ENCODE data around the gene RNASET2. TPM values are rescaled to one million over a fixed set of nuclear protein-coding genes. Genes with fewer than 3 reads are reported as not detected.
"Not testable (repeated sequence)": the region's sequence is repeated elsewhere in the genome, so short reads cannot be mapped to it uniquely, and the experiment has no call there.

RNASET2 gene
- total RNA-seq, 1 donor from 2014 or later, result 99.5 TPM

DNA sequence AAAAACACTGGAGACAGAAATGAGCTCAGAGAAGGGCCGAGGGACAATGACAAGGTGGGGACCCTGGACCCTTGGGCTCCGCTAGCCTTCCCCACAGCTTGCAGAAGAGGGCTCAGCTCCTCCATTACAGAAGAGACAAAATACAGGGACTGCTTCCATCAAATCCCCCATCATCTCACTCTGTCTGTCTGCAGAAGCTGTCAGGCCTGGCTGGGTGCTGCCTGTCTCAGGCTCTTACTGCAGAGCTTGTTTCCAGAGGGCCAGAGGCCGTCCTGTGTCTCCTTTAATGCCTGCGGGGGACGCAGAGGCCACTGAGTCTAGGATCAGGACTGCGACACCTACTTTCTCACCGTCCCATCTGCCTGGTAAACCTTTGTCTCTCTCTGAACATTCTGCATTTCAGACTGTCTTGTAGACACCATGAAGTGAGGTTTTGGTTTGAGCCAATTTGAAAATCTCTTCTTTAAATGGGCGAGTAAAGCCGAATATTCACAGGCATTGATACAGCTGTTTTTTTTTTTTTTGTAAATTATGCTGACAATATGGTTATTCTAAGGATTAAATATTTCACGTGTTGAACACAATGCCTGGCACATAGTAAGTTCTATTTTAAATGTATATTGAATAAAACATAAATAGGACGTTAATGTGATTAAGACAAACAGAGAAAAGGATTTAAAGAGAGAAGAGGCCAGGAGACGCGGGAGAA lies 28.3 kb downstream of the RNASET2 start:
- no peak for DNase-seq (ENCODE audit: low spot score)
- no peaks in the 10 kb centered on the region for H3K9me3 Mint-ChIP-seq
- peak overlapping the region; percentile 3 for H3K27ac Mint-ChIP-seq
- intact Hi-C loops (cut with micrococcal nuclease), result no loop called here
- H3K36me3 Mint-ChIP-seq (ENCODE audit: low read depth), result peaks cover 43% of the 10 kb centered on the region
- no peaks in the 10 kb centered on the region for H3K4me1 Mint-ChIP-seq (ENCODE audit: low read depth)
- no peak overlapping the region for H3K4me3 Mint-ChIP-seq
- H3K27me3 Mint-ChIP-seq (ENCODE audit: insufficient read depth), result no peaks in the 10 kb centered on the region

DNA sequence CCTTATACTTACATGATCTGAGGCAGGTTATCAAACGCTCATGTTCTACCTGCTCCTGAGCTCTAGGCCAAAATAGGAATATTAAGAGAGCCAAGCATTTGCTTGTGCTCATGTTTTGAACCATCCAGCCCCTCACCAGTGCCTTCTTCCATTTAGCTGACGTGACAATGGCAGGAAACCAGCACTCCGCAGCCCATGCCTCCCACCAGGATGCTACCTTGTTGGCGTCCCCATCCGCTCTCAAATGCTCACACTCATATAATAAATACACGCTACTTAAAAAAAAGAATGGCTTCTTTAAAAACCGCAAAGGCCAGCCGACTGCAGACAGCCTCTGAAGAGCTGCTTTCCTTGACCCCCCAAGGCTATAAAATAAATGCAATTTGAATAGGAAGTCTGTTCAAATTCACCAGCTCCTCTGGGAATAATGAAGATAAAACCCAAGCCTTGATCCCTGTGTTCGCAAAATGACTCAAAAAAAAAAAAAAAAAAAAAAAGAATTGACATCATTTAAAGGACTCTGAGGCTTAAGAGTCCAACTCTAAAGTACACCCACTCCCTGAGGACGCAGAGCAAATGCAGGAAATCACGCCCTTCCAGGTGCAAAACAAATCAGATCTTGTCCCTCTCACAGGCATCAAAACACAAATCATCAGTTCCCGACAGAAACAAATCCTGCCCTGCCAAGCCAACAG lies 29.0 kb downstream of the RNASET2 start:
- no peak for DNase-seq (ENCODE audit: low spot score)
- no peaks in the 10 kb centered on the region for H3K27me3 Mint-ChIP-seq (ENCODE audit: insufficient read depth)
- H3K27ac Mint-ChIP-seq, result peak overlapping the region; percentile 3
- intact Hi-C loops (cut with micrococcal nuclease), result no loop called here
- H3K4me1 Mint-ChIP-seq (ENCODE audit: low read depth), result no peaks in the 10 kb centered on the region
- no peaks in the 10 kb centered on the region for H3K9me3 Mint-ChIP-seq
- peaks cover 36% of the 10 kb centered on the region for H3K36me3 Mint-ChIP-seq (ENCODE audit: low read depth)
- H3K4me3 Mint-ChIP-seq, result no peak overlapping the region

GRCh38 chr6:166926748-166927147 lies 29.6 kb downstream of the RNASET2 start:
- no peak overlapping the region for H3K4me3 Mint-ChIP-seq
- no peaks in the 10 kb centered on the region for H3K9me3 Mint-ChIP-seq
- H3K27ac Mint-ChIP-seq, result no peak overlapping the region
- peaks cover 31% of the 10 kb centered on the region for H3K36me3 Mint-ChIP-seq (ENCODE audit: low read depth)
- H3K27me3 Mint-ChIP-seq (ENCODE audit: insufficient read depth), result no peaks in the 10 kb centered on the region
- H3K4me1 Mint-ChIP-seq (ENCODE audit: low read depth), result no peaks in the 10 kb centered on the region
- intact Hi-C loops (cut with micrococcal nuclease), result no loop called here
- DNase-seq (ENCODE audit: low spot score), result no peak

GRCh38 chr6:166925141-166925996 lies 31.0 kb downstream of the RNASET2 start:
- Mint-ChIP-seq H3K36me3 (ENCODE audit: low read depth) (peaks cover 19% of the 10 kb centered on the region), H3K9me3 (no peaks in the 10 kb centered on the region), H3K4me1 (ENCODE audit: low read depth) (no peaks in the 10 kb centered on the region), H3K27ac (no peak overlapping the region), H3K4me3 (no peak overlapping the region), H3K27me3 (ENCODE audit: insufficient read depth) (no peaks in the 10 kb centered on the region)
- intact Hi-C loops (cut with micrococcal nuclease), result no loop called here
- no peak for DNase-seq (ENCODE audit: low spot score)

DNA sequence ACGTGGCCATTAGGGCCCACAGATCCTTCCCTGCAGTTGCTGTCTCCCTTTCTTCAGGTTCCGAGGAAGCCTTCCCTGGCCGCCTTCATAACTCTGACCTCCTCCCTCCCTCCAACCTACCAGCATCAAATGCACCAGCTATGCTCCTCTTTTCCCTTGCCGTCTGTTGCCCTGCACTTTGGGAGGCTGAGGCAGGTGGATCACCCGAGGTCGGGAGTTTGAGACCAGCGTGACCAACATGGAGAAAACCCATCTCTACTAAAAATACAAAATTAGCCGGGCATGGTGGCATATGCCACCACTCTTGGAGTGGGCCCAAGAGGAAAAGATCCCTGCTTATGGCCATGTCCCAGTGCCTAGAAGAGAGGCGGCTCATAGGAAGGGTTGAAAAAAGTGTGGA lies 31.8 kb downstream of the RNASET2 start:
- Mint-ChIP-seq H3K4me1 (ENCODE audit: low read depth) (no peaks in the 10 kb centered on the region), H3K4me3 (no peak overlapping the region), H3K36me3 (ENCODE audit: low read depth) (peaks cover 16% of the 10 kb centered on the region), H3K27me3 (ENCODE audit: insufficient read depth) (no peaks in the 10 kb centered on the region), H3K27ac (no peak overlapping the region), H3K9me3 (no peaks in the 10 kb centered on the region)
- intact Hi-C loops (cut with micrococcal nuclease), result no loop called here
- DNase-seq (ENCODE audit: low spot score), result no peak

GRCh38 chr6:166922937-166923336 lies 33.4 kb downstream of the RNASET2 start:
- intact Hi-C loops (cut with micrococcal nuclease), result no loop called here
- H3K27ac Mint-ChIP-seq, result no peak overlapping the region
- DNase-seq (ENCODE audit: low spot score), result no peak
- no peak overlapping the region for H3K4me3 Mint-ChIP-seq
- H3K27me3 Mint-ChIP-seq (ENCODE audit: insufficient read depth), result no peaks in the 10 kb centered on the region
- no peaks in the 10 kb centered on the region for H3K4me1 Mint-ChIP-seq (ENCODE audit: low read depth)
- H3K36me3 Mint-ChIP-seq (ENCODE audit: low read depth), result peaks cover 12% of the 10 kb centered on the region
- H3K9me3 Mint-ChIP-seq, result no peaks in the 10 kb centered on the region

DNA sequence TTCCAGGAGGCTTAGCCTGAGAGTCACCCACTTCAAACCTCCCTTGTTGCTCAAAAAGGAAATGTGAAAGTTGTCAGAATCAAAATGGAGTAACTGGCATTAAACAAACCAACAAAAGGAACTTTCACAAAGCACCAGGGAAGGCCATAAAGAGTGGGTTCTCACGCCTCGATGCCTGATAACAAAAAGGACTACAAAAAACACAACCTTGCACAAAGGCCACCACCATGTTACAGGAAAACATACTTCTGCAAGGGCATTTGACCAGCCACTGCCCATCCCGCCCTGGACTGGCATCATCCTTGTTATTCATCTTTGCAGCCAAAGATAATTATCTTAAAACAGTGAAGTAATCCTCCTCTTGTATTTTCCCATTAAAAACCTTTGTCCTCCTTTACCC lies 34.8 kb downstream of the RNASET2 start:
- Mint-ChIP-seq H3K9me3 (no peaks in the 10 kb centered on the region), H3K27me3 (ENCODE audit: insufficient read depth) (no peaks in the 10 kb centered on the region), H3K27ac (no peak overlapping the region), H3K36me3 (ENCODE audit: low read depth) (peaks cover 3% of the 10 kb centered on the region), H3K4me1 (ENCODE audit: low read depth) (no peaks in the 10 kb centered on the region), H3K4me3 (no peak overlapping the region)
- intact Hi-C loops (cut with micrococcal nuclease), result no loop called here
- DNase-seq (ENCODE audit: low spot score), result no peak

DNA sequence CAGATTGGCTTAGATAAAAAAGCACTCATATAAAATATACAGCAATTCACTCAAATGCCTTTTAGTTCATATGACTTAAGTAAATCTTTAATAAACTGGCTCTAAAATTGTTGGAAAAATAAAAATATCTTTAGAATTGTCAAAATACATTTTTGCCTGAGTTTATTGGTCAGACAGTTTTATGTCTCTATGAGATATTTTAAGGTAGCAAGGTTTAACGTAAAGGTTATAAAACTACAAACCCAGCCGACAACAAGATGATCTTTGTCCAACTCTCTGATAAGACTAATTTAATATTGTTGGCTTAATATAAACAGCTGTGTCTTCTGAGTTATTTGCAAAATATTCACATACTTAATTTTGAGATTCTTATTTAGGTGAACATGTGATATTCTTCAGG lies 39.5 kb downstream of the RNASET2 start:
- no peaks in the 10 kb centered on the region for H3K4me1 Mint-ChIP-seq (ENCODE audit: low read depth)
- H3K4me3 Mint-ChIP-seq, result no peak overlapping the region
- peaks cover 5% of the 10 kb centered on the region for H3K36me3 Mint-ChIP-seq (ENCODE audit: low read depth)
- H3K27me3 Mint-ChIP-seq (ENCODE audit: insufficient read depth), result no peaks in the 10 kb centered on the region
- no peak overlapping the region for H3K27ac Mint-ChIP-seq
- intact Hi-C loops (cut with micrococcal nuclease), result no loop called here
- H3K9me3 Mint-ChIP-seq, result peaks cover 3% of the 10 kb centered on the region
- no peak for DNase-seq (ENCODE audit: low spot score)

- peaks cover 13% of the 10 kb centered on the region for H3K4me1 Mint-ChIP-seq (ENCODE audit: low read depth)
- H3K9me3 Mint-ChIP-seq; H3K4me3 Mint-ChIP-seq; H3K27ac Mint-ChIP-seq; intact Hi-C loops (cut with micrococcal nuclease); DNase-seq (ENCODE audit: low spot score); H3K27me3 Mint-ChIP-seq (ENCODE audit: insufficient read depth): not testable (repeated sequence)
- H3K36me3 Mint-ChIP-seq (ENCODE audit: low read depth), result peaks cover 14% of the 10 kb centered on the region
Measured at GRCh38 chr6:166915484-166915883, 40.9 kb downstream of the RNASET2 start.

- H3K36me3 Mint-ChIP-seq (ENCODE audit: low read depth), result peaks cover 13% of the 10 kb centered on the region
- not testable (repeated sequence) for DNase-seq (ENCODE audit: low spot score); H3K4me3 Mint-ChIP-seq; H3K27me3 Mint-ChIP-seq (ENCODE audit: insufficient read depth); H3K27ac Mint-ChIP-seq; H3K9me3 Mint-ChIP-seq
- peaks cover 18% of the 10 kb centered on the region for H3K4me1 Mint-ChIP-seq (ENCODE audit: low read depth)
- intact Hi-C loops (cut with micrococcal nuclease), result loop anchor here (5.0 kb wide), 1 partner anchor 37 kb away; no protein-coding TSS in a partner anchor
Measured at GRCh38 chr6:166914952-166915351, 41.4 kb downstream of the RNASET2 start.

- peaks cover 20% of the 10 kb centered on the region for H3K36me3 Mint-ChIP-seq (ENCODE audit: low read depth)
- H3K4me1 Mint-ChIP-seq (ENCODE audit: low read depth), result peaks cover 46% of the 10 kb centered on the region
- H3K27me3 Mint-ChIP-seq (ENCODE audit: insufficient read depth), result no peaks in the 10 kb centered on the region
- DNase-seq (ENCODE audit: low spot score), result no peak
- H3K4me3 Mint-ChIP-seq, result no peak overlapping the region
- intact Hi-C loops (cut with micrococcal nuclease), result loop anchor here (5.0 kb wide), 1 partner anchor 41 kb away; no protein-coding TSS in a partner anchor
- peaks cover 7% of the 10 kb centered on the region for H3K9me3 Mint-ChIP-seq
- peak overlapping the region; percentile 75 for H3K27ac Mint-ChIP-seq
Measured at GRCh38 chr6:166911248-166911677, 45.1 kb downstream of the RNASET2 start.

- H3K9me3 Mint-ChIP-seq, result peaks cover 7% of the 10 kb centered on the region
- no peak overlapping the region for H3K4me3 Mint-ChIP-seq
- no peak for DNase-seq (ENCODE audit: low spot score)
- intact Hi-C loops (cut with micrococcal nuclease), result loop anchor here (5.0 kb wide), 1 partner anchor 42 kb away; no protein-coding TSS in a partner anchor
- H3K27me3 Mint-ChIP-seq (ENCODE audit: insufficient read depth), result no peaks in the 10 kb centered on the region
- peaks cover 46% of the 10 kb centered on the region for H3K4me1 Mint-ChIP-seq (ENCODE audit: low read depth)
- H3K36me3 Mint-ChIP-seq (ENCODE audit: low read depth), result peaks cover 20% of the 10 kb centered on the region
- H3K27ac Mint-ChIP-seq, result no peak overlapping the region
Measured at GRCh38 chr6:166910601-166911000, 45.7 kb downstream of the RNASET2 start.

DNA sequence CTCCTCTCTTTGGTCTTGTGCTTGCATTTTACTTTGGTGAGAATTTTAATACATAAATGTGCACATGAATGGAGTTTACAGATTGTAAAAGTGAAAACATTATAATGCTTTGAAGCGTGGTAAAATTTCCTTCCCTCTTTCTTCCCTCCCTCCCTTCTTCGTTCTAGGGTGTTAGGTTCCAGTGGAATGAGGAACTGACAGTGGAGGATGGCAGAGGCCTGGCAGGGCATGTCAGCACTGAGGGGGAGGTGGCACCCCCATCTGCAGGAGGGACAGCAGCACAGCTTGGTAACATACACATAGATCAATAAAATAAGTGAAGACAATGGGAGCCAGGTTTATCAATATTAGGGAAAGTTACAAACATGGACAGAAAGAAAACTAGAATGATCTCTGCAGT lies 47.5 kb downstream of the RNASET2 start:
- no peak for DNase-seq (ENCODE audit: low spot score)
- Mint-ChIP-seq H3K4me3 (no peak overlapping the region), H3K27ac (no peak overlapping the region), H3K4me1 (ENCODE audit: low read depth) (peaks cover 46% of the 10 kb centered on the region), H3K9me3 (peaks cover 4% of the 10 kb centered on the region), H3K36me3 (ENCODE audit: low read depth) (peaks cover 17% of the 10 kb centered on the region), H3K27me3 (ENCODE audit: insufficient read depth) (no peaks in the 10 kb centered on the region)
- intact Hi-C loops (cut with micrococcal nuclease), result no loop called here

All from activated T-helper 1 cell treated with anti-CD3 and anti-CD28 coated beads, Interleukin-12 subunit alpha, Interleukin-12 subunit beta, Interleukin-2, Interleukin-4 antibody, amounts not matched to agents 30 ng/mL and 10 ng/mL and 1 ng/mL, durations not matched to agents 14 hours and 24 hours and 36 hours (primary cell).